HepG2 (cell line): ENCODE results near the gene FGF19. TPM values are rescaled to one million over a fixed set of nuclear protein-coding genes. Genes with fewer than 3 reads are reported as not detected.

Experiments
- ARID4A ChIP-seq: sonication (generic); formaldehyde crosslinking; IDR thresholded peaks from 2 replicates; pipeline ENCODE4 v1.5.0; 2020; ENCODE audit warnings: mild to moderate bottlenecking, missing genetic modification reagents, borderline replicate concordance
- CBX2 ChIP-seq, 2 experiments: fragments of 200-600 bp in 1 of 2; sonication (generic); formaldehyde crosslinking in 1 of 2; IDR thresholded peaks; 2 replicates each; pipeline versions ENCODE4 v1.7.0 to v1.8.1; 2018 to 2022; ENCODE audit warnings: low read depth in 2 of 2, low read length in 1 of 2, mild to moderate bottlenecking in 1 of 2, missing genetic modification reagents in 1 of 2
- CCAR2 ChIP-seq: fragments of 200-400 bp; formaldehyde crosslinking; optimal IDR thresholded peaks from 2 replicates; pipeline ENCODE3; 2018; ENCODE audit warnings: low read depth, mild to moderate bottlenecking, low read length, moderate library complexity
- DMAP1 ChIP-seq: IDR thresholded peaks from 2 replicates; pipeline ENCODE4 v1.6.1; 2016
- HNRNPK ChIP-seq: fragments of 200-400 bp; formaldehyde crosslinking; IDR thresholded peaks from 2 replicates; pipeline ENCODE4 v1.6.1; 2018; ENCODE audit warnings: low read length, low read depth, moderate library complexity, mild to moderate bottlenecking; ENCODE audit not compliant: poor library complexity, severe bottlenecking
- IRF2 ChIP-seq: IDR thresholded peaks from 2 replicates; pipeline ENCODE4 v1.6.1; 2018; ENCODE audit warnings: missing genetic modification reagents, missing compliant biosample characterization
- KMT2B ChIP-seq: IDR thresholded peaks from 2 replicates; pipeline ENCODE4 v1.6.1; 2016; ENCODE audit warnings: missing genetic modification reagents, missing compliant biosample characterization
- MTA3 ChIP-seq: sonication (generic); formaldehyde crosslinking; IDR thresholded peaks from 2 replicates; pipeline ENCODE4 v1.4.0; 2020; ENCODE audit warnings: missing genetic modification reagents
- MZF1 ChIP-seq: sonication (generic); formaldehyde crosslinking; IDR thresholded peaks from 2 replicates; pipeline ENCODE4 v1.8.1; 2023; ENCODE audit warnings: mild to moderate bottlenecking, missing genetic modification reagents, borderline replicate concordance
- PHF8 ChIP-seq: sonication (generic); formaldehyde crosslinking; IDR thresholded peaks from 2 replicates; pipeline ENCODE4 v1.5.0; 2020; ENCODE audit warnings: missing genetic modification reagents
- SUZ12 ChIP-seq: fragments of 150-350 bp; IDR thresholded peaks from 2 replicates; pipeline ENCODE4 v1.6.1; 2014; ENCODE audit warnings: low read depth, low read length
- ZBTB1 ChIP-seq: sonication (generic); formaldehyde crosslinking; IDR thresholded peaks from 2 replicates; pipeline ENCODE4 v1.4.0; 2020; ENCODE audit warnings: missing genetic modification reagents, borderline replicate concordance
- ZBTB38 ChIP-seq: sonication (generic); formaldehyde crosslinking; IDR thresholded peaks from 2 replicates; pipeline ENCODE4 v1.5.1; 2020; ENCODE audit warnings: mild to moderate bottlenecking, missing genetic modification reagents
- ZNF232 ChIP-seq: sonication (generic); formaldehyde crosslinking; IDR thresholded peaks from 2 replicates; pipeline ENCODE4 v1.4.0; 2020; ENCODE audit warnings: missing genetic modification reagents, borderline replicate concordance
- ZNF441 ChIP-seq: sonication (generic); formaldehyde crosslinking; IDR thresholded peaks from 2 replicates; pipeline ENCODE4 v1.7.0; 2021; ENCODE audit warnings: missing genetic modification reagents, borderline replicate concordance
- ZNF451 ChIP-seq: sonication (generic); formaldehyde crosslinking; IDR thresholded peaks from 2 replicates; pipeline ENCODE4 v1.5.0; 2020; ENCODE audit warnings: mild to moderate bottlenecking, missing genetic modification reagents
- ZNF512 ChIP-seq: sonication (generic); formaldehyde crosslinking; IDR thresholded peaks from 2 replicates; pipeline ENCODE4 v1.4.0; 2020; ENCODE audit warnings: mild to moderate bottlenecking, missing genetic modification reagents
- ZNF552 ChIP-seq: sonication (generic); formaldehyde crosslinking; IDR thresholded peaks from 2 replicates; pipeline ENCODE4 v1.9.0; 2022; ENCODE audit warnings: missing genetic modification reagents, mild to moderate bottlenecking, borderline replicate concordance
- polyA plus RNA-seq, 8 experiments: library from polyadenylated mRNA; depleted of rRNA in 3 of 8; stranded (reverse) in 7 of 8; unstranded in 1 of 8; fragments of >200 nt; fragmentation: Illumina TruSeq in 4 of 8; extraction: Trizol in 4 of 8; gene quantifications; 2 replicates each; pipeline versions ENCODE4 v1.2.1 to v1.2.3, GENCODE V29; 2011 to 2016; ENCODE audit warnings: low read depth in 4 of 8, missing spikeins in 1 of 8, mixed read lengths in 1 of 8; ENCODE audit not compliant: insufficient read depth in 1 of 8
- total RNA-seq, 5 experiments: library from RNA; depleted of rRNA; stranded (reverse); fragments of >200 nt; fragmentation: Illumina TruSeq; extraction: Trizol; gene quantifications; 2 replicates each; pipeline ENCODE4 v1.2.3, GENCODE V29; 2016; ENCODE audit warnings: low read depth in 1 of 5
- TF ChIP-seq, protein P1 (sequence below): sonication (generic); formaldehyde crosslinking; conservative IDR thresholded peaks from 2 replicates; pipeline ENCODE4 v1.4.0; 2020; ENCODE audit warnings: missing genetic modification reagents
- TF ChIP-seq, protein P2 (sequence below): sonication (generic); formaldehyde crosslinking; conservative IDR thresholded peaks from 2 replicates; pipeline ENCODE4 v1.5.0; 2020; ENCODE audit warnings: missing genetic modification reagents

FGF19 gene
- total and polyA plus RNA-seq, 2 of the 13 experiments (the other 11 are each of a cell fraction or from before 2014, with no cell fraction given), result 0.07 TPM; not detected in 1

GRCh38 chr11:69674886-69675714, 28.7 kb downstream of the FGF19 start, which contains the start of gene LTO1 (continued):
- TF ChIP-seq DMAP1 (peak; percentile 69), MTA3 (CRISPR knock-in tag) (no peak), SUZ12 (peak; percentile 54; the same call in 1 of the 2 replicates), ZNF512 (CRISPR knock-in tag) (no peak), ZNF451 (no peak), ZBTB38 (peak; percentile 55; the same call in 1 of the 2 replicates), ARID4A (CRISPR knock-in tag) (peak; percentile 98), PHF8 (peak; percentile 96), MZF1 (no peak), ZBTB1 (CRISPR knock-in tag) (no peak), CCAR2 (no peak), KMT2B (CRISPR knock-in tag) (peak; percentile 91), ZNF441 (peak; percentile 20; the same call in 1 of the 2 replicates), HNRNPK (no peak), IRF2 (CRISPR knock-in tag) (peak; percentile 91), ZNF232 (CRISPR knock-in tag) (peak; percentile 36; the same call in 1 of the 2 replicates), CBX2 (IDR thresholded peaks at IDR 0.05; ENCODE audit: low read depth, low read length) (no peak), CBX2 (CRISPR knock-in tag; IDR thresholded peaks at IDR 0.05; ENCODE audit: low read depth) (no peak), ZNF552 (CRISPR knock-in tag) (peak; percentile 74; the same call in 1 of the 2 replicates)
- TF ChIP-seq, protein P1, sequence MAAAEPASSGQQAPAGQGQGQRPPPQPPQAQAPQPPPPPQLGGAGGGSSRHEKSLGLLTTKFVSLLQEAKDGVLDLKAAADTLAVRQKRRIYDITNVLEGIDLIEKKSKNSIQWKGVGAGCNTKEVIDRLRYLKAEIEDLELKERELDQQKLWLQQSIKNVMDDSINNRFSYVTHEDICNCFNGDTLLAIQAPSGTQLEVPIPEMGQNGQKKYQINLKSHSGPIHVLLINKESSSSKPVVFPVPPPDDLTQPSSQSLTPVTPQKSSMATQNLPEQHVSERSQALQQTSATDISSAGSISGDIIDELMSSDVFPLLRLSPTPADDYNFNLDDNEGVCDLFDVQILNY (CRISPR knock-in tag), result no peak
- TF ChIP-seq, protein P2, sequence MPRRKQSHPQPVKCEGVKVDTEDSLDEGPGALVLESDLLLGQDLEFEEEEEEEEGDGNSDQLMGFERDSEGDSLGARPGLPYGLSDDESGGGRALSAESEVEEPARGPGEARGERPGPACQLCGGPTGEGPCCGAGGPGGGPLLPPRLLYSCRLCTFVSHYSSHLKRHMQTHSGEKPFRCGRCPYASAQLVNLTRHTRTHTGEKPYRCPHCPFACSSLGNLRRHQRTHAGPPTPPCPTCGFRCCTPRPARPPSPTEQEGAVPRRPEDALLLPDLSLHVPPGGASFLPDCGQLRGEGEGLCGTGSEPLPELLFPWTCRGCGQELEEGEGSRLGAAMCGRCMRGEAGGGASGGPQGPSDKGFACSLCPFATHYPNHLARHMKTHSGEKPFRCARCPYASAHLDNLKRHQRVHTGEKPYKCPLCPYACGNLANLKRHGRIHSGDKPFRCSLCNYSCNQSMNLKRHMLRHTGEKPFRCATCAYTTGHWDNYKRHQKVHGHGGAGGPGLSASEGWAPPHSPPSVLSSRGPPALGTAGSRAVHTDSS (CRISPR knock-in tag), result no peak
